ENCODE data around the gene DLG2. TPM values are rescaled to one million over a fixed set of nuclear protein-coding genes. Genes with fewer than 3 reads are reported as not detected.

The DLG2 gene
- polyA plus RNA-seq, 1 experiment, result 0.68 TPM

GRCh38 chr11:85472953-85473352 lies 154.2 kb downstream of the DLG2 start:
- no peak for TF ChIP-seq CTCF (IDR thresholded peaks at IDR 0.05; ENCODE audit: low read depth, low read length)
- no peak overlapping the region for H3K27ac ChIP-seq (ENCODE audit: low read depth, low read length)
- DNase-seq (ENCODE audit: low read depth, low spot score), result no peak
- POLR2A ChIA-PET, result no interaction called here
- H3K27me3 ChIP-seq (ENCODE audit: control insufficient read depth, insufficient read depth, low read length), result no peaks in the 10 kb centered on the region
- CTCF ChIA-PET, result no interaction called here
- no peak overlapping the region for H3K4me3 ChIP-seq (ENCODE audit: low read depth, low read length)
- H3K9me3 ChIP-seq (ENCODE audit: control insufficient read depth, insufficient read depth, low read length), result peaks cover 8% of the 10 kb centered on the region; the same call in 1 of the 2 replicates

- Histone ChIP-seq H3K27ac (ENCODE audit: low read depth, low read length) (no peak overlapping the region), H3K9me3 (ENCODE audit: control insufficient read depth, insufficient read depth, low read length) (no peaks in the 10 kb centered on the region), H3K4me3 (ENCODE audit: low read depth, low read length) (no peak overlapping the region), H3K27me3 (ENCODE audit: control insufficient read depth, insufficient read depth, low read length) (no peaks in the 10 kb centered on the region)
- no peak for TF ChIP-seq CTCF (IDR thresholded peaks at IDR 0.05; ENCODE audit: low read depth, low read length)
- ChIA-PET CTCF (no interaction called here), POLR2A (no interaction called here)
- no peak for DNase-seq (ENCODE audit: low read depth, low spot score)
Measured at GRCh38 chr11:85464283-85464682, 162.9 kb downstream of the DLG2 start.

GRCh38 chr11:85459304-85459703 lies 167.8 kb downstream of the DLG2 start:
- CTCF ChIA-PET, result no interaction called here
- POLR2A ChIA-PET, result no interaction called here
- Histone ChIP-seq H3K4me3 (ENCODE audit: low read depth, low read length) (no peak overlapping the region), H3K27ac (ENCODE audit: low read depth, low read length) (no peak overlapping the region), H3K27me3 (ENCODE audit: control insufficient read depth, insufficient read depth, low read length) (no peaks in the 10 kb centered on the region), H3K9me3 (ENCODE audit: control insufficient read depth, insufficient read depth, low read length) (no peaks in the 10 kb centered on the region)
- DNase-seq (ENCODE audit: low read depth, low spot score), result no peak
- no peak for TF ChIP-seq CTCF (IDR thresholded peaks at IDR 0.05; ENCODE audit: low read depth, low read length)

- H3K27me3 ChIP-seq (ENCODE audit: control insufficient read depth, insufficient read depth, low read length), result no peaks in the 10 kb centered on the region
- ChIA-PET CTCF (no interaction called here), POLR2A (no interaction called here)
- no peak for DNase-seq (ENCODE audit: low read depth, low spot score)
- TF ChIP-seq CTCF (IDR thresholded peaks at IDR 0.05; ENCODE audit: low read depth, low read length), result no peak
- no peak overlapping the region for H3K4me3 ChIP-seq (ENCODE audit: low read depth, low read length)
- H3K27ac ChIP-seq (ENCODE audit: low read depth, low read length), result no peak overlapping the region
- no peaks in the 10 kb centered on the region for H3K9me3 ChIP-seq (ENCODE audit: control insufficient read depth, insufficient read depth, low read length)
Measured at GRCh38 chr11:85444479-85444878, 182.7 kb downstream of the DLG2 start.

GRCh38 chr11:85440273-85440672 lies 186.9 kb downstream of the DLG2 start:
- no peak for DNase-seq (ENCODE audit: low read depth, low spot score)
- POLR2A ChIA-PET, result no interaction called here
- no peak for TF ChIP-seq CTCF (IDR thresholded peaks at IDR 0.05; ENCODE audit: low read depth, low read length)
- no peaks in the 10 kb centered on the region for H3K9me3 ChIP-seq (ENCODE audit: control insufficient read depth, insufficient read depth, low read length)
- CTCF ChIA-PET, result no interaction called here
- no peaks in the 10 kb centered on the region for H3K27me3 ChIP-seq (ENCODE audit: control insufficient read depth, insufficient read depth, low read length)
- H3K27ac ChIP-seq (ENCODE audit: low read depth, low read length), result no peak overlapping the region
- no peak overlapping the region for H3K4me3 ChIP-seq (ENCODE audit: low read depth, low read length)
